SJCRH30 (cell line): ENCODE measurements around the gene B9D1. TPM values are rescaled to one million over a fixed set of nuclear protein-coding genes. Genes with fewer than 3 reads are reported as not detected.

ENCODE experiments used
- DNase-seq, 2 experiments: peaks; one replicate each; pipeline ENCODE4 v3.0.0-alpha.2; 2015 to 2020
- H3K27ac ChIP-seq: fragments of 250-450 bp; sonication (Bioruptor Pico); 2 replicates; pipeline ENCODE4 v1.5.1; 2020; ENCODE audit warnings: mild to moderate bottlenecking, moderate library complexity
- H3K27me3 ChIP-seq: fragments of 250-450 bp; sonication (Bioruptor Pico); 2 replicates; pipeline ENCODE4 v1.5.1; 2020; ENCODE audit warnings: mild to moderate bottlenecking, moderate library complexity
- H3K36me3 ChIP-seq: fragments of 250-450 bp; sonication (Bioruptor Pico); 2 replicates; pipeline ENCODE4 v1.5.1; 2020; ENCODE audit warnings: mild to moderate bottlenecking, moderate library complexity
- H3K4me1 ChIP-seq: fragments of 250-450 bp; sonication (Bioruptor Pico); 2 replicates; pipeline ENCODE4 v1.5.1; 2020; ENCODE audit warnings: mild to moderate bottlenecking, moderate library complexity
- H3K4me3 ChIP-seq: fragments of 250-450 bp; sonication (Bioruptor Pico); 2 replicates; pipeline ENCODE4 v1.5.1; 2020; ENCODE audit warnings: mild to moderate bottlenecking, moderate library complexity
- H3K9me3 ChIP-seq: fragments of 250-450 bp; sonication (Bioruptor Pico); replicated peaks from 2 replicates; pipeline ENCODE4 v1.5.1; 2020; ENCODE audit warnings: mild to moderate bottlenecking, moderate library complexity
- total RNA-seq: library from RNA; depleted of rRNA; stranded (reverse); fragments of >200 nt; shearing (Covaris generic); gene quantifications from 2 replicates; pipeline ENCODE4 v1.2.3, GENCODE V29; 2014

The B9D1 gene
- total RNA-seq, 1 experiment from 2014 or later = 15.2 TPM

GRCh38 chr17:19335951-19336631, 26.4 kb downstream of the B9D1 start:
- Histone ChIP-seq H3K9me3 (no peaks in the 10 kb centered on the region), H3K4me3 (no peak overlapping the region), H3K27ac (no peak overlapping the region), H3K36me3 (no peaks in the 10 kb centered on the region), H3K4me1 (peaks cover 12% of the 10 kb centered on the region), H3K27me3 (no peaks in the 10 kb centered on the region)
- DNase-seq = no peak

GRCh38 chr17:19334331-19334730, 28.2 kb downstream of the B9D1 start:
- H3K4me3 ChIP-seq = no peak overlapping the region
- no peak overlapping the region for H3K27ac ChIP-seq
- no peaks in the 10 kb centered on the region for H3K27me3 ChIP-seq
- H3K4me1 ChIP-seq = peaks cover 15% of the 10 kb centered on the region
- no peaks in the 10 kb centered on the region for H3K36me3 ChIP-seq
- no peaks in the 10 kb centered on the region for H3K9me3 ChIP-seq
- DNase-seq = no peak

GRCh38 chr17:19333736-19334290, 28.7 kb downstream of the B9D1 start:
- no peaks in the 10 kb centered on the region for H3K36me3 ChIP-seq
- no peak for DNase-seq
- no peak overlapping the region for H3K27ac ChIP-seq
- no peaks in the 10 kb centered on the region for H3K27me3 ChIP-seq
- no peaks in the 10 kb centered on the region for H3K9me3 ChIP-seq
- peaks cover 15% of the 10 kb centered on the region for H3K4me1 ChIP-seq
- H3K4me3 ChIP-seq = no peak overlapping the region

- peaks cover 15% of the 10 kb centered on the region for H3K4me1 ChIP-seq
- no peaks in the 10 kb centered on the region for H3K9me3 ChIP-seq
- DNase-seq = no peak
- H3K4me3 ChIP-seq = no peak overlapping the region
- H3K27me3 ChIP-seq = no peaks in the 10 kb centered on the region
- no peaks in the 10 kb centered on the region for H3K36me3 ChIP-seq
- no peak overlapping the region for H3K27ac ChIP-seq
Measured at GRCh38 chr17:19333132-19333440, 29.4 kb downstream of the B9D1 start.

- Histone ChIP-seq H3K27me3 (no peaks in the 10 kb centered on the region), H3K9me3 (no peaks in the 10 kb centered on the region), H3K4me3 (no peak overlapping the region), H3K4me1 (peaks cover 15% of the 10 kb centered on the region), H3K27ac (no peak overlapping the region), H3K36me3 (no peaks in the 10 kb centered on the region)
- DNase-seq = peak; percentile 93 to 96
Measured at GRCh38 chr17:19332371-19333131, 30.0 kb downstream of the B9D1 start.

GRCh38 chr17:19331543-19332245, 30.8 kb downstream of the B9D1 start:
- no peak for DNase-seq
- no peak overlapping the region for H3K4me3 ChIP-seq
- H3K36me3 ChIP-seq = no peaks in the 10 kb centered on the region
- no peaks in the 10 kb centered on the region for H3K9me3 ChIP-seq
- H3K27ac ChIP-seq = no peak overlapping the region
- H3K4me1 ChIP-seq = peaks cover 18% of the 10 kb centered on the region
- no peaks in the 10 kb centered on the region for H3K27me3 ChIP-seq

- H3K36me3 ChIP-seq = no peaks in the 10 kb centered on the region
- no peak overlapping the region for H3K4me3 ChIP-seq
Measured at GRCh38 chr17:19331134-19331533, 31.4 kb downstream of the B9D1 start.

GRCh38 chr17:19330271-19330670, 32.3 kb downstream of the B9D1 start:
- Histone ChIP-seq H3K4me1 (peaks cover 18% of the 10 kb centered on the region), H3K27me3 (no peaks in the 10 kb centered on the region), H3K9me3 (peaks cover 10% of the 10 kb centered on the region), H3K27ac (no peak overlapping the region), H3K4me3 (no peak overlapping the region), H3K36me3 (peaks cover 2% of the 10 kb centered on the region; the same call in 1 of the 2 replicates)
- DNase-seq = no peak

More at GRCh38 chr17:19331134-19331533, 31.4 kb downstream of the B9D1 start:
- H3K27me3 ChIP-seq = no peaks in the 10 kb centered on the region
- no peak for DNase-seq
- H3K9me3 ChIP-seq = 0 out of 2 replicates have a peak, but pooled peaks cover 1% of the 10 kb centered on the region
- no peak overlapping the region for H3K27ac ChIP-seq
- H3K4me1 ChIP-seq = peaks cover 18% of the 10 kb centered on the region

GRCh38 chr17:19329839-19330238, 32.7 kb downstream of the B9D1 start:
- peaks cover 18% of the 10 kb centered on the region for H3K4me1 ChIP-seq
- H3K27ac ChIP-seq = no peak overlapping the region

GRCh38 chr17:19329136-19329535, 33.4 kb downstream of the B9D1 start:
- no peak overlapping the region for H3K4me3 ChIP-seq
- H3K9me3 ChIP-seq = peaks cover 20% of the 10 kb centered on the region
- H3K4me1 ChIP-seq = peaks cover 18% of the 10 kb centered on the region
- H3K27me3 ChIP-seq = no peaks in the 10 kb centered on the region
- H3K36me3 ChIP-seq = peaks cover 13% of the 10 kb centered on the region
- DNase-seq = no peak
- H3K27ac ChIP-seq = no peak overlapping the region

More at GRCh38 chr17:19329839-19330238, 32.7 kb downstream of the B9D1 start:
- Histone ChIP-seq H3K27me3 (no peaks in the 10 kb centered on the region), H3K36me3 (peaks cover 7% of the 10 kb centered on the region), H3K9me3 (peaks cover 14% of the 10 kb centered on the region), H3K4me3 (no peak overlapping the region)
- no peak for DNase-seq

- Histone ChIP-seq H3K4me3 (no peak overlapping the region), H3K27me3 (no peaks in the 10 kb centered on the region), H3K9me3 (peaks cover 24% of the 10 kb centered on the region), H3K36me3 (peaks cover 19% of the 10 kb centered on the region), H3K27ac (no peak overlapping the region), H3K4me1 (peaks cover 18% of the 10 kb centered on the region)
- DNase-seq = no peak
Measured at GRCh38 chr17:19328441-19329061, 34.0 kb downstream of the B9D1 start.

GRCh38 chr17:19327031-19327783, 35.3 kb downstream of the B9D1 start:
- no peak overlapping the region for H3K4me3 ChIP-seq
- peaks cover 26% of the 10 kb centered on the region for H3K9me3 ChIP-seq
- no peak overlapping the region; the same call in 1 of the 2 replicates for H3K27ac ChIP-seq
- no peaks in the 10 kb centered on the region for H3K27me3 ChIP-seq
- DNase-seq = no peak
- H3K4me1 ChIP-seq = peaks cover 10% of the 10 kb centered on the region
- peaks cover 22% of the 10 kb centered on the region for H3K36me3 ChIP-seq

GRCh38 chr17:19325542-19325941, 37.0 kb downstream of the B9D1 start:
- peaks cover 22% of the 10 kb centered on the region for H3K36me3 ChIP-seq
- no peak overlapping the region for H3K4me3 ChIP-seq
- H3K9me3 ChIP-seq = peaks cover 26% of the 10 kb centered on the region
- H3K27ac ChIP-seq = no peak overlapping the region
- DNase-seq = no peak
- no peaks in the 10 kb centered on the region for H3K27me3 ChIP-seq
- H3K4me1 ChIP-seq = peaks cover 3% of the 10 kb centered on the region; the same call in 1 of the 2 replicates

- Histone ChIP-seq H3K4me1 (peaks cover 5% of the 10 kb centered on the region; the same call in 1 of the 2 replicates), H3K9me3 (peaks cover 26% of the 10 kb centered on the region), H3K36me3 (peaks cover 22% of the 10 kb centered on the region), H3K27ac (no peak overlapping the region), H3K27me3 (no peaks in the 10 kb centered on the region), H3K4me3 (no peak overlapping the region)
- no peak for DNase-seq
Measured at GRCh38 chr17:19322861-19323260, 39.7 kb downstream of the B9D1 start.
